CD8-positive, alpha-beta memory T cell (primary cell): ENCODE data around the gene ALDH1L1. TPM values are rescaled to one million over a fixed set of nuclear protein-coding genes. Genes with fewer than 3 reads are reported as not detected.

Experiments used
- CTCF ChIA-PET: fragments of 350-600 bp; sonication (Branson Sonifier 250); formaldehyde crosslinking; loops from one replicate; lab custom pipeline; 2021; ENCODE audit warnings: antibody characterized with exemption; lab: Charles Lee
- POLR2A ChIA-PET: fragments of 350-600 bp; sonication (Branson Sonifier 250); formaldehyde crosslinking; loops from one replicate; lab custom pipeline; 2021; ENCODE audit warnings: antibody characterized with exemption; lab: Charles Lee
- DNase-seq, 5 donors: peaks; one replicate each; pipeline versions ENCODE4 v3.0.0 to v3.0.0-alpha.2; 2020 to 2022; ENCODE audit warnings: mixed read lengths in 1 of 5
- H3K27ac ChIP-seq: one replicate; pipeline ENCODE4 v1.7.0; 2013; ENCODE audit warnings: low read depth, mild to moderate bottlenecking, low read length, moderate library complexity
- H3K27me3 ChIP-seq: 2 replicates; pipeline ENCODE4 v1.7.0; 2013; ENCODE audit warnings: low read length, mild to moderate bottlenecking; ENCODE audit not compliant: insufficient read depth, poor library complexity, severe bottlenecking
- H3K36me3 ChIP-seq: 2 replicates; pipeline ENCODE4 v1.7.0; 2013; ENCODE audit warnings: mild to moderate bottlenecking, low read length, moderate library complexity; ENCODE audit not compliant: insufficient read depth
- H3K4me1 ChIP-seq: 2 replicates; pipeline ENCODE4 v1.7.0; 2013; ENCODE audit warnings: mild to moderate bottlenecking, low read length, moderate library complexity; ENCODE audit not compliant: insufficient read depth
- H3K4me3 ChIP-seq: 2 replicates; pipeline ENCODE4 v1.7.0; 2013; ENCODE audit warnings: mild to moderate bottlenecking, low read length
- H3K9me3 ChIP-seq: 2 replicates; pipeline ENCODE4 v1.7.0; 2013; ENCODE audit warnings: mild to moderate bottlenecking, low read length
- H3K27ac Mint-ChIP-seq, 8 donors: one replicate each; pipeline ENCODE4 v1.8.0; 2020 to 2021; ENCODE audit warnings: mixed read lengths in 8 of 8, mild to moderate bottlenecking in 6 of 8, inconsistent platforms in 3 of 8, moderate library complexity in 3 of 8
- H3K27me3 Mint-ChIP-seq, 2 donors: one replicate each; pipeline ENCODE4 v1.8.0; 2020 to 2021; ENCODE audit warnings: mixed read lengths in 2 of 2, mild to moderate bottlenecking in 1 of 2, moderate library complexity in 1 of 2
- H3K36me3 Mint-ChIP-seq, 3 donors: one replicate each; pipeline ENCODE4 v1.8.0; 2020 to 2021; ENCODE audit warnings: mixed read lengths in 3 of 3, inconsistent platforms in 1 of 3, mild to moderate bottlenecking in 1 of 3
- H3K4me1 Mint-ChIP-seq, 3 donors: one replicate each; pipeline ENCODE4 v1.8.0; 2020 to 2021; ENCODE audit warnings: mixed read lengths in 3 of 3, inconsistent platforms in 1 of 3, mild to moderate bottlenecking in 1 of 3
- H3K4me3 Mint-ChIP-seq, 7 donors: one replicate each; pipeline ENCODE4 v1.8.0; 2020 to 2021; ENCODE audit warnings: mixed read lengths in 7 of 7, mild to moderate bottlenecking in 6 of 7, moderate library complexity in 4 of 7, inconsistent platforms in 2 of 7
- H3K9me3 Mint-ChIP-seq, 5 donors: one replicate each; pipeline ENCODE4 v1.8.0; 2020 to 2022; ENCODE audit warnings: mixed read lengths in 5 of 5, mild to moderate bottlenecking in 3 of 5, moderate library complexity in 2 of 5, inconsistent platforms in 1 of 5
- polyA plus RNA-seq: library from polyadenylated mRNA; unstranded; fragments of 300-500 nt; fragmentation: Illumina TruSeq; gene quantifications from one replicate; pipeline ENCODE4 v1.2.3, GENCODE V29; 2021
- total RNA-seq, 2 experiments: library from RNA; stranded (reverse); gene quantifications; one replicate each; pipeline ENCODE4 v1.2.3, GENCODE V29; 2021

The ALDH1L1 gene
- total and polyA plus RNA-seq, 3 experiments from 2014 or later: not detected

- no peaks in the 10 kb centered on the region for H3K4me1 Mint-ChIP-seq
- peaks cover 0 to 7% of the 10 kb centered on the region in 2 donors for H3K27me3 Mint-ChIP-seq
- ChIA-PET CTCF (no interaction called here), POLR2A (no interaction called here)
- H3K27ac ChIP-seq: no peak overlapping the region
- no peak overlapping the region for H3K27ac Mint-ChIP-seq
- no peak overlapping the region for H3K4me3 Mint-ChIP-seq
- DNase-seq: peak in 1 of 5 donors; percentile 17
- no peaks in the 10 kb centered on the region for H3K36me3 ChIP-seq
- no peaks in the 10 kb centered on the region for H3K36me3 Mint-ChIP-seq
- no peak overlapping the region for H3K4me3 ChIP-seq
- H3K4me1 ChIP-seq: no peaks in the 10 kb centered on the region
- no peaks in the 10 kb centered on the region for H3K9me3 ChIP-seq
- no peaks in the 10 kb centered on the region for H3K9me3 Mint-ChIP-seq
- H3K27me3 ChIP-seq: no peaks in the 10 kb centered on the region
Measured at GRCh38 chr3:126126811-126127431, 53.5 kb downstream of the ALDH1L1 start.

- ChIA-PET CTCF (no interaction called here), POLR2A (no interaction called here)
- H3K9me3 ChIP-seq: no peaks in the 10 kb centered on the region
- H3K36me3 Mint-ChIP-seq: no peaks in the 10 kb centered on the region
- no peak overlapping the region for H3K27ac Mint-ChIP-seq
- DNase-seq: peak in 1 of 5 donors; percentile 22
- no peaks in the 10 kb centered on the region for H3K9me3 Mint-ChIP-seq
- H3K4me3 ChIP-seq: no peak overlapping the region
- no peak overlapping the region for H3K27ac ChIP-seq
- no peaks in the 10 kb centered on the region for H3K36me3 ChIP-seq
- H3K4me1 Mint-ChIP-seq: no peaks in the 10 kb centered on the region
- no peaks in the 10 kb centered on the region for H3K4me1 ChIP-seq
- H3K27me3 Mint-ChIP-seq: peaks cover 0 to 7% of the 10 kb centered on the region in 2 donors
- no peak overlapping the region for H3K4me3 Mint-ChIP-seq
- H3K27me3 ChIP-seq: no peaks in the 10 kb centered on the region
Measured at GRCh38 chr3:126126286-126126685, 54.1 kb downstream of the ALDH1L1 start.

GRCh38 chr3:126125781-126126251 is 54.6 kb downstream of the ALDH1L1 start:
- CTCF ChIA-PET: interaction anchor here (1.3 kb wide), 1 partner anchor 9 kb away, joined by 5 read pairs; no protein-coding TSS in a partner anchor

GRCh38 chr3:126125341-126125740 is 55.0 kb downstream of the ALDH1L1 start:
- Mint-ChIP-seq H3K4me3 (no peak overlapping the region), H3K9me3 (no peaks in the 10 kb centered on the region), H3K4me1 (no peaks in the 10 kb centered on the region), H3K27me3 (peaks cover 0 to 8% of the 10 kb centered on the region in 2 donors), H3K27ac (no peak overlapping the region), H3K36me3 (no peaks in the 10 kb centered on the region)
- H3K27me3 ChIP-seq: no peaks in the 10 kb centered on the region
- ChIA-PET CTCF (interaction anchor here (1.3 kb wide), 1 partner anchor 9 kb away, joined by 5 read pairs; no protein-coding TSS in a partner anchor), POLR2A (no interaction called here)
- H3K4me3 ChIP-seq: no peak overlapping the region
- H3K9me3 ChIP-seq: no peaks in the 10 kb centered on the region
- no peaks in the 10 kb centered on the region for H3K4me1 ChIP-seq
- H3K36me3 ChIP-seq: no peaks in the 10 kb centered on the region
- H3K27ac ChIP-seq: no peak overlapping the region
- DNase-seq: peak in 1 of 5 donors; percentile 13

More at GRCh38 chr3:126125781-126126251, 54.6 kb downstream of the ALDH1L1 start:
- no peaks in the 10 kb centered on the region for H3K27me3 ChIP-seq
- no peaks in the 10 kb centered on the region for H3K9me3 ChIP-seq
- H3K4me3 ChIP-seq: no peak overlapping the region
- H3K27me3 Mint-ChIP-seq: peaks cover 0 to 7% of the 10 kb centered on the region in 2 donors
- no peak overlapping the region for H3K27ac Mint-ChIP-seq
- H3K4me1 Mint-ChIP-seq: no peaks in the 10 kb centered on the region
- POLR2A ChIA-PET: no interaction called here
- H3K9me3 Mint-ChIP-seq: no peaks in the 10 kb centered on the region
- H3K36me3 ChIP-seq: no peaks in the 10 kb centered on the region
- H3K36me3 Mint-ChIP-seq: no peaks in the 10 kb centered on the region
- no peak overlapping the region for H3K4me3 Mint-ChIP-seq
- DNase-seq: peak in 1 of 5 donors; percentile 26
- no peak overlapping the region for H3K27ac ChIP-seq
- H3K4me1 ChIP-seq: no peaks in the 10 kb centered on the region

- CTCF ChIA-PET: interaction anchor here (1.3 kb wide), 1 partner anchor 10 kb away, joined by 5 read pairs; no protein-coding TSS in a partner anchor
Measured at GRCh38 chr3:126124896-126125295, 55.5 kb downstream of the ALDH1L1 start.

GRCh38 chr3:126124148-126124868 is 56.1 kb downstream of the ALDH1L1 start:
- H3K36me3 Mint-ChIP-seq: no peaks in the 10 kb centered on the region
- no peak overlapping the region for H3K4me3 Mint-ChIP-seq
- peak in 1 of 5 donors; percentile 28 for DNase-seq
- H3K27me3 Mint-ChIP-seq: peaks cover 0 to 12% of the 10 kb centered on the region in 2 donors
- H3K9me3 ChIP-seq: no peaks in the 10 kb centered on the region
- POLR2A ChIA-PET: no interaction called here
- H3K27ac Mint-ChIP-seq: no peak overlapping the region
- no peak overlapping the region for H3K4me3 ChIP-seq
- H3K4me1 Mint-ChIP-seq: no peaks in the 10 kb centered on the region
- no peaks in the 10 kb centered on the region for H3K9me3 Mint-ChIP-seq
- H3K27ac ChIP-seq: no peak overlapping the region
- H3K4me1 ChIP-seq: no peaks in the 10 kb centered on the region
- CTCF ChIA-PET: no interaction called here
- H3K36me3 ChIP-seq: no peaks in the 10 kb centered on the region
- H3K27me3 ChIP-seq: no peaks in the 10 kb centered on the region

More at GRCh38 chr3:126124896-126125295, 55.5 kb downstream of the ALDH1L1 start:
- Mint-ChIP-seq H3K27ac (no peak overlapping the region), H3K9me3 (no peaks in the 10 kb centered on the region), H3K4me3 (no peak overlapping the region), H3K27me3 (peaks cover 0 to 10% of the 10 kb centered on the region in 2 donors), H3K36me3 (no peaks in the 10 kb centered on the region), H3K4me1 (no peaks in the 10 kb centered on the region)
- Histone ChIP-seq H3K27ac (no peak overlapping the region), H3K4me1 (no peaks in the 10 kb centered on the region), H3K27me3 (no peaks in the 10 kb centered on the region), H3K4me3 (no peak overlapping the region), H3K36me3 (no peaks in the 10 kb centered on the region), H3K9me3 (no peaks in the 10 kb centered on the region)
- peak in 1 of 5 donors; percentile 25 for DNase-seq
- POLR2A ChIA-PET: no interaction called here

- Histone ChIP-seq H3K36me3 (no peaks in the 10 kb centered on the region), H3K9me3 (no peaks in the 10 kb centered on the region), H3K27ac (no peak overlapping the region), H3K4me1 (no peaks in the 10 kb centered on the region), H3K4me3 (no peak overlapping the region), H3K27me3 (no peaks in the 10 kb centered on the region)
- CTCF ChIA-PET: no interaction called here
- Mint-ChIP-seq H3K9me3 (no peaks in the 10 kb centered on the region), H3K4me3 (no peak overlapping the region), H3K27me3 (peaks cover 4 to 22% of the 10 kb centered on the region in 2 donors), H3K4me1 (no peaks in the 10 kb centered on the region), H3K36me3 (no peaks in the 10 kb centered on the region), H3K27ac (no peak overlapping the region)
- DNase-seq: peak in 1 of 5 donors; percentile 23
- POLR2A ChIA-PET: no interaction called here
Measured at GRCh38 chr3:126121632-126122031, 58.8 kb downstream of the ALDH1L1 start.

GRCh38 chr3:126121074-126121473 is 59.3 kb downstream of the ALDH1L1 start:
- Histone ChIP-seq H3K27ac (no peak overlapping the region), H3K9me3 (no peaks in the 10 kb centered on the region), H3K4me1 (no peaks in the 10 kb centered on the region), H3K4me3 (no peak overlapping the region), H3K36me3 (no peaks in the 10 kb centered on the region), H3K27me3 (no peaks in the 10 kb centered on the region)
- H3K4me3 Mint-ChIP-seq: no peak overlapping the region
- ChIA-PET CTCF (no interaction called here), POLR2A (no interaction called here)
- DNase-seq: peak in 1 of 5 donors; percentile 39
- no peak overlapping the region for H3K27ac Mint-ChIP-seq
- no peaks in the 10 kb centered on the region for H3K9me3 Mint-ChIP-seq
- H3K36me3 Mint-ChIP-seq: no peaks in the 10 kb centered on the region
- no peaks in the 10 kb centered on the region for H3K4me1 Mint-ChIP-seq
- H3K27me3 Mint-ChIP-seq: peaks cover 4 to 22% of the 10 kb centered on the region in 2 donors
